Measurements from ENCODE around the gene SLC35F2. TPM values are rescaled to one million over a fixed set of nuclear protein-coding genes. Genes with fewer than 3 reads are reported as not detected.

The SLC35F2 gene
- total and polyA plus RNA-seq, 2 of the 4 experiments (the other 2 are of a cell fraction), result 4.9 to 15.4 TPM

- peaks cover 1% of the 10 kb centered on the region; the same call in 1 of the 2 replicates for H3K4me1 ChIP-seq (ENCODE audit: control insufficient read depth, insufficient read depth, low read length)
- H3K9ac ChIP-seq (ENCODE audit: low read depth, low read length), result no peak overlapping the region
- H2AK9ac ChIP-seq (replicated peaks; ENCODE audit: low read depth, low read length, poor library complexity), result no peak overlapping the region
- ATAC-seq (ENCODE audit: low read depth) (no peak), DNase-seq (no peak)
- no peaks in the 10 kb centered on the region for H4K20me1 ChIP-seq (ENCODE audit: insufficient read depth, low read length)
- H2BK15ac ChIP-seq (ENCODE audit: low read depth, low read length), result no peak overlapping the region
- no peaks in the 10 kb centered on the region for H3K79me1 ChIP-seq (ENCODE audit: low read depth in 1 of 2, low read length in 2 of 2)
- H3K4ac ChIP-seq (ENCODE audit: low read depth, low read length), result no peak overlapping the region
- H3K23ac ChIP-seq (ENCODE audit: low read depth, low read length), result no peak overlapping the region
- WGBS, 2 experiments (ENCODE audit: extremely low coverage in 2 of 2, insufficient read length in 1 of 2), result 89% methylated on average over 1 of the region's 5 CpGs; no CpG with 5 or more reads in 1 of the 2 experiments
- POLR2A ChIA-PET (ENCODE audit: unreplicated experiment), result no interaction called here
- H2BK5ac ChIP-seq (ENCODE audit: low read depth, low read length, poor library complexity, severe bottlenecking), result no peak overlapping the region
- no peaks in the 10 kb centered on the region for H3K36me3 ChIP-seq (ENCODE audit: control insufficient read depth, insufficient read depth, low read length)
- no peak overlapping the region for H3K4me3 ChIP-seq (ENCODE audit: insufficient read depth, low read depth, low read length)
- dilution Hi-C loops (cut with HindIII; ENCODE audit: low sequenced_read_pairs, unreplicated experiment) (no loop called here), intact Hi-C loops (cut with micrococcal nuclease) (no loop called here), in situ Hi-C loops (cut with MboI; ENCODE audit: low sequenced_read_pairs) (no loop called here)
- no peak overlapping the region for H3K4me2 ChIP-seq (ENCODE audit: low read depth, low read length)
- H2AK5ac ChIP-seq (ENCODE audit: low read depth, low read length), result no peak overlapping the region
- BruUV-seq (replicated peaks), result no TSS peak
- no peak overlapping the region for H4K5ac ChIP-seq (ENCODE audit: low read depth, low read length)
- no peak overlapping the region for H2BK120ac ChIP-seq (ENCODE audit: low read depth, low read length)
- no peak overlapping the region for H3K56ac ChIP-seq (ENCODE audit: extremely low read depth, insufficient read depth, low read length)
- no peaks in the 10 kb centered on the region for H3K9me1 ChIP-seq (ENCODE audit: insufficient read depth, low read length)
- TF ChIP-seq CEBPB (IDR thresholded peaks at IDR 0.05; ENCODE audit: low read depth, low read length) (no peak), MAZ (IDR thresholded peaks at IDR 0.05; ENCODE audit: borderline replicate concordance, low read depth, low read length) (no peak), RFX5 (IDR thresholded peaks at IDR 0.05; ENCODE audit: low read depth, low read length) (no peak), ELK1 (IDR thresholded peaks at IDR 0.05; ENCODE audit: borderline replicate concordance, low read depth, low read length) (no peak), CHD1 (IDR thresholded peaks at IDR 0.05; ENCODE audit: low read depth, low read length) (no peak), POLR2A (IDR thresholded peaks at IDR 0.05; ENCODE audit: low read depth, low read length) (no peak), SMC3 (IDR thresholded peaks at IDR 0.05; ENCODE audit: low read depth, low read length) (no peak), MXI1 (IDR thresholded peaks at IDR 0.05; ENCODE audit: borderline replicate concordance, low read depth, low read length) (no peak), MAFK (IDR thresholded peaks at IDR 0.05; ENCODE audit: low read depth, low read length) (no peak), BHLHE40 (IDR thresholded peaks at IDR 0.05; ENCODE audit: low read depth, low read length) (no peak), NFE2L2 (IDR thresholded peaks at IDR 0.05; ENCODE audit: low read depth, low read length) (no peak), FOS (IDR thresholded peaks at IDR 0.05; ENCODE audit: low read depth, low read length) (no peak), USF2 (IDR thresholded peaks at IDR 0.05; ENCODE audit: low read depth, low read length) (no peak), RCOR1 (IDR thresholded peaks at IDR 0.05; ENCODE audit: insufficient replicate concordance, low read length) (no peak), CTCF (conservative IDR thresholded peaks at IDR 0.05; ENCODE audit: low read depth, low read length) (no peak), RAD21 (IDR thresholded peaks at IDR 0.05; ENCODE audit: low read length) (no peak)
- no peak overlapping the region for H4K91ac ChIP-seq (ENCODE audit: insufficient read depth, low read depth, low read length)
- no peak overlapping the region for H4K8ac ChIP-seq (ENCODE audit: low read depth in 2 of 2, low read length in 2 of 2)
- no peak overlapping the region for H3K18ac ChIP-seq (ENCODE audit: low read depth, low read length)
- H2BK20ac ChIP-seq (ENCODE audit: low read depth, low read length), result no peak overlapping the region
- H3K27ac ChIP-seq (ENCODE audit: insufficient read depth, low read length), result no peak overlapping the region
- CTCF ChIA-PET, result interaction anchor here (0.7 to 1.6 kb wide), 3 partner anchors 8 to 469 kb away, joined by 3 to 4 read pairs (median 3); no protein-coding TSS in a partner anchor
- H3K27me3 ChIP-seq (ENCODE audit: control insufficient read depth, insufficient read depth, low read length), result no peaks in the 10 kb centered on the region
- no peak overlapping the region for H2AFZ ChIP-seq (replicated peaks; ENCODE audit: low read length, poor library complexity)
- no peaks in the 10 kb centered on the region for H3K9me3 ChIP-seq (ENCODE audit: control insufficient read depth, insufficient read depth, low read length)
- H3K14ac ChIP-seq (replicated peaks; ENCODE audit: low read depth, low read length), result no peak overlapping the region
These were observed 66.5 kb downstream of the SLC35F2 start for GRCh38 chr11:107792049-107792443.

Measured in IMR-90 (cell line).